ENCODE results near the gene PRKCI.
"Not testable (repeated sequence)": the region's sequence is repeated elsewhere in the genome, so short reads cannot be mapped to it uniquely, and the experiment has no call there.

Gene PRKCI

GRCh38 chr3:170330366-170330765, 108.1 kb downstream of the PRKCI start:
- no peak for TF ChIP-seq CTCF (IDR thresholded peaks at IDR 0.05; ENCODE audit: low read depth, low read length)
- no peaks in the 10 kb centered on the region for H3K36me3 ChIP-seq

GRCh38 chr3:170331143-170331542, 108.9 kb downstream of the PRKCI start:
- DNase-seq, result no peak
- no peak overlapping the region for H3K4me3 ChIP-seq (ENCODE audit: low read depth, low read length)
- H3K27ac ChIP-seq, result no peak overlapping the region
- H3K9me3 ChIP-seq (ENCODE audit: severe bottlenecking), result peaks cover 15% of the 10 kb centered on the region
- H3K27me3 ChIP-seq (ENCODE audit: insufficient read depth, low read depth, severe bottlenecking), result no peaks in the 10 kb centered on the region
- no peaks in the 10 kb centered on the region for H3K36me3 ChIP-seq
- no peak for TF ChIP-seq CTCF (IDR thresholded peaks at IDR 0.05; ENCODE audit: low read depth, low read length)

More at GRCh38 chr3:170330366-170330765, 108.1 kb downstream of the PRKCI start:
- Histone ChIP-seq H3K4me3 (ENCODE audit: low read depth, low read length) (no peak overlapping the region), H3K27me3 (ENCODE audit: insufficient read depth, low read depth, severe bottlenecking) (no peaks in the 10 kb centered on the region), H3K9me3 (ENCODE audit: severe bottlenecking) (peaks cover 15% of the 10 kb centered on the region), H3K27ac (no peak overlapping the region)
- DNase-seq, result no peak

GRCh38 chr3:170337420-170337819, 115.2 kb downstream of the PRKCI start:
- Histone ChIP-seq H3K4me3 (ENCODE audit: low read depth, low read length) (no peak overlapping the region), H3K27me3 (ENCODE audit: insufficient read depth, low read depth, severe bottlenecking) (no peaks in the 10 kb centered on the region), H3K9me3 (ENCODE audit: severe bottlenecking) (peaks cover 12% of the 10 kb centered on the region), H3K27ac (no peak overlapping the region), H3K36me3 (no peaks in the 10 kb centered on the region)
- DNase-seq, result no peak
- TF ChIP-seq CTCF (IDR thresholded peaks at IDR 0.05; ENCODE audit: low read depth, low read length), result no peak

GRCh38 chr3:170338690-170339340, 116.6 kb downstream of the PRKCI start:
- Histone ChIP-seq H3K9me3 (ENCODE audit: severe bottlenecking) (peaks cover 12% of the 10 kb centered on the region), H3K27ac (no peak overlapping the region), H3K4me3 (ENCODE audit: low read depth, low read length) (no peak overlapping the region), H3K27me3 (ENCODE audit: insufficient read depth, low read depth, severe bottlenecking) (no peaks in the 10 kb centered on the region), H3K36me3 (no peaks in the 10 kb centered on the region)
- no peak for TF ChIP-seq CTCF (IDR thresholded peaks at IDR 0.05; ENCODE audit: low read depth, low read length)
- DNase-seq, result no peak

- not testable (repeated sequence) for H3K36me3 ChIP-seq; H3K27me3 ChIP-seq (ENCODE audit: insufficient read depth, low read depth, severe bottlenecking); H3K27ac ChIP-seq; H3K9me3 ChIP-seq (ENCODE audit: severe bottlenecking); DNase-seq; H3K4me3 ChIP-seq (ENCODE audit: low read depth, low read length)
These were observed 120.0 kb downstream of the PRKCI start for GRCh38 chr3:170342273-170342672.

- DNase-seq; H3K27me3 ChIP-seq (ENCODE audit: insufficient read depth, low read depth, severe bottlenecking); H3K36me3 ChIP-seq; H3K9me3 ChIP-seq (ENCODE audit: severe bottlenecking); H3K27ac ChIP-seq; H3K4me3 ChIP-seq (ENCODE audit: low read depth, low read length): not testable (repeated sequence)
These were observed 121.6 kb downstream of the PRKCI start for GRCh38 chr3:170343859-170344258.

GRCh38 chr3:170344971-170345370, 122.7 kb downstream of the PRKCI start:
- Histone ChIP-seq H3K27ac (no peak overlapping the region), H3K36me3 (no peaks in the 10 kb centered on the region), H3K4me3 (ENCODE audit: low read depth, low read length) (no peak overlapping the region), H3K9me3 (ENCODE audit: severe bottlenecking) (no peaks in the 10 kb centered on the region), H3K27me3 (ENCODE audit: insufficient read depth, low read depth, severe bottlenecking) (no peaks in the 10 kb centered on the region)
- DNase-seq, result no peak
- TF ChIP-seq CTCF (IDR thresholded peaks at IDR 0.05; ENCODE audit: low read depth, low read length), result no peak
